OCI-M1 (cell line): ENCODE results near the gene ELOVL7.
"Not testable (repeated sequence)": the region's sequence is repeated elsewhere in the genome, so short reads cannot be mapped to it uniquely, and the experiment has no call there.

Experiments used
- DNase-seq: peaks from one replicate; lab custom pipeline; 2025; lab: John Stamatoyannopoulos, UW

Gene ELOVL7

DNA sequence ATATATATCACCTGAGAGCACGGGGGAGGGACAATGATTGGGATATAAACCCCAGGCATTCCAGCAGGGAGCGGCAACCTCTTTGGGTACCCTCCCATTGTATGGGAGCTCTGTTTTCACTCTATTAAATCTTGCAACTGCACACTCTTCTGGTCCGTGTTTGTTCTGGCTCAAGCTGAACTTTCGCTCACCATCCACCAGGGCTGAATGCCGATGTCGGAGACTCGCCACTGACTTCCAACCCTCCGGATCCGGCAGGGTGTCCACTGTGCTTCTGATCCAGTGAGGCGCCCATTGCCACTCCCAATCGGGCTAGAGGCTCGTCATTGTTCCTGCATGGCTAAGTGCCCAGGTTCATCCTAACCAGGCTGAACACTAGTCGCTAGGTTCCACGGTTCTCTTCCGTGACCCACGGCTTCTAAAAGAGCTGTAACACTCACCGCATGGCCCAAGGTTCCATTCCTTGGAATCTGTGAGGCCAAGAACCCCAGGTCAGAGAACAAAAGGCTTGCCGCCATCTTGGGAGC is 48.6 kb downstream of the ELOVL7 start:
- DNase-seq: not testable (repeated sequence)

DNA sequence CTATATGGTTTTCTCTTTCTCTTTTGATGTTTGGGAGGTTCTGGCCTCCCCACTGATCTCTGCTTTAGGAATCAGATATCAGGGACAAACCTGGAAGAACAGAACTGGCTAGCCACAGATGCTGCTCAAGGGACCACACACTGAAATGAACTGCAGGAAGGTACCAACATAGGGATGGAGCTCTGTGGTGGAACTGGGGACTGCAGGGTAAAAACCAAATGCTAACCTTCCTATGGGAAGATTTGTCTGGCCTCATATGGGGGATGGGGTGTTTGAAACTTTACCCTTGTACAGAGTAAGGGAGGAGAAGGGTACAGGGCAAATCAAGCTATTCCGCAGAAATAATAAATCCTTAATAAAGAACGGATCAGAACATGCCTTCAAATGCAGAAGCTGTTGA is 49.4 kb downstream of the ELOVL7 start:
- DNase-seq: no peak

DNA sequence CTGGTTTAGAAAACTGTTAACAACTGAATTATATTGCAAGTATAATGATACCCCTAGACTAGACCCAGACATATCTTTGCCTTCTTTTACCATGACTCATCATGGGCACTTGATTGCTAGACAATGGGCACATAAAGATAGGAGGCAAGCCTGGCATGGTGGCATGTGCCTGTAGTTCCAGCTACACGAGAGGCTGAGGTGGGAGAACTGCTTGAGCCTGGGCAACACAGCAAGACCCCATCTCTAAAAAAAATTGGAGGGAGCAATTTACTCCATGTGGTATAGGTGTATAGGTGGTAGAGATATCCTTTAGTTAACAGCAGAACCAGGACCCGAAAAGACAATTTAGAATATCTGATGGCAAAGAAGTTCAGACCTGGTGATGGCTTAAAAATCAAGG is 51.6 kb downstream of the ELOVL7 start:
- no peak for DNase-seq

DNA sequence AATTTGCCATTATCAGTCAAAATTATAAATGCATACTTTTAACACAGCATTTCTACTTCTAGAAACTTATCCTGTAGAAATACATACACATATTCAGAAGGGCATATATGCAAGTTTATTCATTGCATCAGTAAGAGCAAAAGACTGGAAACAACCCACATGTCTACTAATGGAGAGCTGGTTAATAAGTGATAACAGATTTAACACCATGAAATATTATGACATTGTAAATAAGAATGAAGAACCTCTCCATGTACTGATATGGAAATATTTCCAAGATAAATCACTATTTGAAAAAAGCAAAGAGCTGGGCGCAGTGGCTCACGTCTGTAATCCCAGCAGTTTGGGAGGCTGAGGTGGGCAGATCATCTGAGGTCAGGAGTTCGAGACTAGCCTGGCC is 54.5 kb downstream of the ELOVL7 start:
- DNase-seq: no peak

DNA sequence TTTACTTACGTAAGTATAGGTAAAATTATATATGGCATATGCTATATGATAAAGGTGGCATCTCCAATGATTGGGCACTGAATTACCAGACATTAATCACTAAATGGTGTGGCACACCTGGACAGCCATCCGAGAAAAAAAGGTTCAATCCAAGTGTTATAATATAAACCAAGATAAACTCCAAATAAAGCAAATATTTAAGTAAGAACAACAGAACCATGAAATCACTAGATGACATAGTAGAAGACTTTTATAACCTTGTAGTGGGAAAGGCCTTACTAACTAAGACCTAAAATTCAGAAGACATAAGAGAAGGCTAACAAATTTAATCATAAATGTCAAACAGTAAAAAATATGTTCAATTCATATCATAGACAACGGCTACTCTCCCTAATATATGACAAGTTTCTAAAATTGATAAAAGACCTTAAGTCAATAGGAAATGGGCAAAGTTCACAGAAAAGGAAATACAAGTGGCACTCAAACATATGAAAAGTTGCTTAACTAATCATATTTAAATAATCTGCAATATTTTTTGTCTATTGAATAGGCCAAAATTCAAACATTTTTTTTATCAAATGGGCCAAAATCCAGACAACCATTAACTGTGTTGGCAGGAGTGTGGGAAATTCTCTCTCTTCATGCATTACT is 55.1 kb downstream of the ELOVL7 start:
- no peak for DNase-seq

DNA sequence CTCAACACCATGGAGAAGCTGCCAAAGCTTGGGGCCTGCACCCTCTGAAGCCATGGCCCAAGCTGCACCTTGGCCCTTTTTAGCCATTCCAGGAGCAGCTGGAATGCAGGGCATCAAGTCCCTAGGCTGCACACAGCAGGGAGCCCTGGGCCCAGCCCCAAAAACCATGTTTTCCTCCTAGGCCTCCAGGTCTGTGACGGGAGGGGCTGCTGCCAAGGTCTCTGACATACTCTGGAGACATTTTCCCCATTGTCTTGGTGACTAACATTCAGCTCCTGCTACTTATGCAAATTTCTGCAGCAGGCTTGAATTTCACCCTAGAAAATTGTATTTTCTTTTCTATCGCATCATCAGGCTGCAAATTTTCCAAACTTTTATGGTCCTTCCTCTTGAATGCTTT is 64.6 kb downstream of the ELOVL7 start:
- no peak for DNase-seq

DNA sequence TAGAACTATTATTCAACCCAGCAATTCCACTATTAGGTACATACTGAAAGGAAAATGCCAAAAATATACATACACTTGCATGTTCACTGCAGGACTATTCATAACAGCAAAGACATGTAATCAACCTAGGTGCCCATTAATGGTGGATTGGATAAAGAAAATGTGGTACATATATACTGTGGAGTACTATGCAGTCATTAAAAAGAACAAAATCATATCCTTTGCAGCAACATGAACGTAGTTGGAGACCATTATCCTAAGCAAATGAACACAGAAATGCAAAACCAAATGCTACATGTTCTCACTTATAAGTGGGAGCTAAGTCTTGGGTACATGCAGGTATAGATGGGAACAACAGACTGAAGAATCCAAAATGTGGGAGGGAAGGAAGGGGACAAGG is 67.7 kb downstream of the ELOVL7 start:
- DNase-seq: no peak

DNA sequence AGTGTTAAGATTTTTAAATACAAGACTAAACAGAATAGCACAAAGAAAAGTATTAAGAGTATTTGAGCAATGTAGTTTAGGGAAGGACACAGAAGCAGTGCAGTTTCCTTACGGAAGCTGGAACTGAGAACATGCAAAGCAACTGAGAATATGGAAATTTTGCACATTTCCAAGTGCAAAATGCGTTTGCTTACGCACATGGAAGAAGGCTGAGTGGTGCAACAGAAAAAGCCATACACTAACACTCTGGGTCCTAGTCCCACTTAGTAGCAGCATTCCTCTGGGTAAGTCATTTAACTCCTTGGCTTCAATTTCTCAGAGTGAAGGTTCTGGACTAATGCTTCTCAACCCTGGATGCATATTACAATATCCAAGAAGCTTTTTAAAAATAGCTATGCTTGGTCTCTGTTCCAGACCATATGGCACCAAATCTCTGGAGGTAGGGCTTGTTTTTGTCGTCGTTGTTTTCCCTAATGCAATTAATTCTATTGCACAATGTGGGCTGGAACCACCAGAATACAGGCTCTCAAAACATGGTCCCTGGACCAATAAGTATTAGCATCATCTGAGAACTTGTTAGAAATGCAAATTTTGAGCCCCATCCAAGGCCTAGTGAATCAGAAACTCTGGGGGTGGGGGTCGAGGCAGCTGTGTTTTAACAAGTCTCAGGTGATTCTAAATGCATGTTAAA is 78.9 kb downstream of the ELOVL7 start:
- no peak for DNase-seq

DNA sequence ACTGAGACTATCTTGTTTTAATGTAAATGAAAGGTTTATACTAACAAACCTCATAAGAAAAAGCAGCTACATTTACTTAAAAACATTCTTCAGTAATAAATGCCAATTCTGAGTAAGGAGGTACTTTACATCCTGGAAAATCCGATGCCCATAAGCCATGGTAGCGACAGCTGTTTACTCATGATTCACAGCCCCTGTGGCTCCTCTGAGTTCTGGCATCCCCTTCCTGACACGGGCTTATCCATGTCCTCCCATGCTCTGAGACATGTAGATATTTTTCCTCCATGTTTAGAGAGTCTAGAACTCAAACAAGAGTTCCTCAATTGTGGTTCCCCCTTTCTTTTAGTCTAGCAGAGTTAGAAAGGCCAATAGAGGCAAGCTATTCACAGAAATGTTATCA is 81.0 kb downstream of the ELOVL7 start:
- peak; percentile 2 for DNase-seq

DNA sequence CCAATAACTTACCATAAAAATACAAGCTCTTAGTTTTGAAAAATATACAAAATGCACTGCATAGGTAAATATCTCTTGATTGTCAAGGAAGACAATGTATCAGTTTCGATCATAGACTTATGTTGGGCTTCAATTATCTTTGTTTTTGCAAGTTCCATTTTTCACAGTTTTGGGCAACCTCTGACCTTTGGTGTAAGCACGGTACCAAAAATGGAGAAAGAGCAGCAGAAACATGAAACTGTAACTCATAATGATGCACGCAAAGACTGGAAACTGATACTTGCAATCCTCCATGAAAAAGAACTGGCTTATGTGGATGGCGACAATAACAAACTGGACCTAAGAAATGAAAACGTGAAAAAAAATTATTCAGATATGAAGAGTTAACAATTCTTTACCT is 89.6 kb downstream of the ELOVL7 start:
- DNase-seq: no peak

DNA sequence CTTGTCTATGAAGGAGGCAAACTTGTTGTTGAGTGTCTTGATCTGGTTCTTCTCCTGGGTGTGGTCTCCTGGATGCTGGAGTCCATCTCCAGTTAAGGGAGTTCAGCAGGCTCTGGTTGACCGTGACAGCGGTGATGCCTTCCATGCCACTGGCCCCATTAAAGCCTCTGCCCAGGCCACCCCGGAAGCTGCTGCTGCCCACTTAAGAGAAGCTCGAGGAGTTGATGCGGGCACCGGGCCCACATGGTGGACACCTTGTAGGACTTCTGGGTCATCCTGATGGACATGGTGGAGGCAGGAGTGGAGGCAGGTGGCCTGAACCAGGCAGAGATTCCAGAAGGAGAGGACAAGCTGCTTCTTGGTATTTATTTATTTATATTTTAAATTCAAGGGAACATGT is 99.4 kb downstream of the ELOVL7 start:
- no peak for DNase-seq

DNA sequence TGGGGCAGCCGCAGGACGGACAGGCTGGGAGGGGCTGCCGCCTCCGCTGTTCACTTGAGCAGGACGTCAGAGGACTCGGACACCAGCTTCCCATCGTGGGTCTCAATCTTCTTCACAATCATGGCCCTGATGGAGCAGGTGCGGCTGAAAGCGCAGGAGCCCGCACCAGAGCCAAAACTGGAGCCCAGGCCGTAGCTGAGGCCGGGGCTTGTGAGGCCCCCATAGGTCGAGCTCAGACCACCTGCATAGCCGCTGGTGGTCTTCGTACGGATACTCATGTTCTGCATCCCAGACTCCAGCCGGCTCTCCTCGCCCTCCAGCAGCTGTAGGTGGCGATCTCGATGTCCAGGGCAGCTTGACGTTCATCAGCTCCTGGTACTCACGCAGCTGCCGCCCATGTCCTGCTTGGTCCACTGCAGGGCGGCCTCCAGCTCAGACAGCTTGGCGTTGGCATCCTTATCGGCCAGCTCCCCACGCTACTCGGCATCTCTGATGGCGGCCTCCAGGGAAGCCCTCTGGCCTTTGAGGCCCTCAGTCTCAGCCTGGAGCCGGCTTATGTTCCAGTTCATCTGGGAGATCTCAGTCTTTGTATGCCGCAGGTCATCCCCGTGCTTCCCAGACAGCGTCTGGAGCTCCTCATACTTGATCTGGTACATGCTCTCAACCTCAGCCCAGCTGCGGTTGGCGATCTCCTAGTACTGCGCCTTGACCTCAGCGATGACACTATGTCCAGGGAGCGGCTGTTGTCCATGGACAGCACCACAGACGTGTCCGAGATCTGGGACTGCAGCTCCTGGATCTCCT is 100.4 kb downstream of the ELOVL7 start:
- no peak for DNase-seq

DNA sequence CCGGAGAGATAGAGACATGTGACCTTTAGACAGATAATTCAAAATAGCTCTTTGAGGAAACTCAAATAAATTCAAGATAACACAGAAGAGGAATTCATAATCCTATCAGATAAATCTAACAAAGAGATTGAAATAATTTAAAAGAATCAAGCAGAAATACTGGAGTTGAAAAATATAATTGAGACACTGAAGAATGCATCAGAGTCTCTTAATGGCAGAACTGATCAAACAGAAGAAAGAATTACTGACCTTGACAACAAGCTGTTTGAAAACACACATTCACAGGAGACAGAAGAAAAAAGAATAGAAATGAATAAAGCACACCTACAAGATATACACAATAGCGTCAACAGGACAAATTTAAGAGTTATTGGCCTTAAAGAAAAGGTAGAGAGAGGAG is 103.7 kb downstream of the ELOVL7 start:
- DNase-seq: no peak

DNA sequence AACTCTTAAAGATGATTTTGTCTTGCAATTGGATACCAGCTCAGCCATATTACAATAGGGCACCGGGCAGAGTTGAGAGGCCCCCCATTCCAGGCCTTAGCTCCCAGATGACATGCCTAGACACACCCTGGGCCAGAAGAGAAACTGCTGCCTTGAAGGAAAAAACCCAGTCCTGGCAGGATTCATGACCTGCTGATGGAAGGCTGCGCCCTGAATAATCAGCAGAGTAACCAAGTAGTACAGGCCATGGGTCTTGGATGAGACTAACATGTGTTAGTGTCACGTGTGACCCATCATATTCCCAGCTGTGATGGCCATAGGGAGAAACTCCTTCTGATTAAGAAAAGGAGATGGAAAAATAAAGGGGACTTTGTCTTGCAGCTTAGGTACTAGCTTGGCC is 105.1 kb downstream of the ELOVL7 start:
- no peak for DNase-seq

DNA sequence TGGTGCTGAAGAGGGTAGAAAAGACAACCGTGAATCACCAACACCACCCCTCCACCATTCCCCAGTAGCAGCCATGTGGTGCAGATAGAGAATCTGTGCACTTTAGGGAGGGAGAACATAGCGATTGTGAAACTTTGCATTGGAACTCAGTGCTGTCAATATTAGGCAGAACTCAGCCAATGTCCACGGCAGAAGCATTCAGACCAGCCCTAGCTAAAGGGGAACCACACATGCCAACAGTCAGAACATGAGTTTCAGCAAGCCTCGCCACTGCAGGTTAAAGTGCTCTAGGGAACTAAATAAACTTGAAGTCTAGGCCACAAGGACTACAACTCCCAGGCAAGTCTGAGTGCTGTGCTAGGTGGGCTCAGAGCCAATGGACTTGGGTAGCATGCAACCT is 105.6 kb downstream of the ELOVL7 start:
- no peak for DNase-seq

DNA sequence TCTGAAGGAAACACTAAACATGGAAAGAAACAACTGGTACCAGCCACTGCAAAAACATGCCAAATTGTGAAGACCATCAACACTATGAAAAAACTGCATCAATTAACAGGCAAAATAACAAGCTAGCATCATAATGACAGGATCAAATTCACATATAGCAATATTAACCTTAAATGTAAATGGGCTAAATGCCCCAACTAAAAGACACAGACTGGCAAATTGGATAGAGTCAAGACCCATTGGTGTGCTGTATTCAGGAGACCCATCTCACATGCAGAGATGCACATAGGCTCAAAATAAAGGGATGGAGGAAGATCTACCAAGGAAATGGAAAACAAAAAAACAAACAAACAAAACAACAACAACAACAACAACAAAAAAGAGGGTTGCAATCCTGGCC is 113.2 kb downstream of the ELOVL7 start:
- DNase-seq: not testable (repeated sequence)

DNA sequence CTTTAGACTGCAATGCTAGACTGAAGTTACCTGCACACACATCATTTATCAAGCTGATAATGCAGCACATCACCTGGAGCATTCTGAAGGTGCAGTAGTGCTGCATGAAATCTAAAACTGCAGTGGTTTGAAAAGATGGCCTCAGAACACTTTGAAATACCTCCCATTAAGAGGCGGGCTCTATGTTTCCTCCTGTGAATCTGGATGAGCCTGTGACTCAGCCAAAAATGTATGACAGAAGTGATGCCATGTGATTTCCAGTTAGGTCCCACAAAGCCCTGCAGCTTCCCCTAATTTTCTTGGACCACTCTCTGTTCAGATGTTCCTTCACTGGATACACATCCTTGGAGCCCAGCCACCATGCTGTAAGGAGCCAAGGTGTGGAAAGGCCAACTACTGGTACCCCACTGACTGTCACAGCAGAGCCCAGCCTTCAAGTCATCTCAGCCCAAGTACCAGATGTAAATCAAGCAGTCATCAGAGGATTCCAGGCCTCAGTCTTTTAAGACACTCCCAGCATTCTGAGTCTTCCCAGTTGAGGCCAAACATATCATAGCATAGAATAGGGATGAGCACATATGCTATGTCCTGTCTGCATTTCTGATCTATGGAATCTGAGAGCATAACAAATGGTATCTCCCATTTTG is 116.9 kb downstream of the ELOVL7 start:
- peak; percentile 41 for DNase-seq

DNA sequence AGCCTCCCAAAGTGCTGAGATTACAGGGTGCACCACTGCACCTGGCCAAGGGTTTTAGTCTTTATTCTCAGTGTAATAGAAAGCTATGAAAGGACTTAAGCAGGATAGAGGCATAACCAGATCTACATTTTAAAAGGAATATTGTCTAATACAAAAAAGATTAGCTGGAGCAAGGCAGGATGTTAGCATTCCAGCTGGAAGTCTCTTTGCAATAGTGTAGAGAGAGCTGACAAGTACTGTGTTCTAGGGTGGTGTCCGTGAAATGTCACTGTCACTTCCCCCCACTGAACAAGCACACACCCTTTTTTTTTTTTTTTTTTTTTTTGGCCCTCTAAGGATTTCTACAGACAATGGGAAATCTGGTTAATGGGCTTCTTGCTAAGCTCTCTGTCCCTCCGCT is 119.9 kb downstream of the ELOVL7 start:
- DNase-seq: no peak

DNA sequence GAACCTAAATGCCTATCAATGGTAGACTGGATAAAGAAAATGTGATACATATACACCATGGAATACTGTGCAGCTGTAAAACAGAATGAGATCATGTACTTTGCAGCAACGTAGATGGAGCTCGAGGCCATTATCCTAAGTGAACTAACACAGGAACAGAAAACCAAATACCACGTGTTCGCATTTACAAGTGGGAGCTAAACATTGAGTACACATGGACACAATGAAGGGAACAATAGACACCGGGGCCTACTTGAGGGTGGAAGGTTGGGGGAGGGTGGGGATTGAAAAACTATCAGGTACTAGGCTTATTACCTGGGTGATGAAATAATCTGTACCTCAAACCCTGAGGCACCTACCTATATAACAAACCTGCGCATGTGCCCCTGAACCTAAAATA is 121.7 kb downstream of the ELOVL7 start:
- no peak for DNase-seq

DNA sequence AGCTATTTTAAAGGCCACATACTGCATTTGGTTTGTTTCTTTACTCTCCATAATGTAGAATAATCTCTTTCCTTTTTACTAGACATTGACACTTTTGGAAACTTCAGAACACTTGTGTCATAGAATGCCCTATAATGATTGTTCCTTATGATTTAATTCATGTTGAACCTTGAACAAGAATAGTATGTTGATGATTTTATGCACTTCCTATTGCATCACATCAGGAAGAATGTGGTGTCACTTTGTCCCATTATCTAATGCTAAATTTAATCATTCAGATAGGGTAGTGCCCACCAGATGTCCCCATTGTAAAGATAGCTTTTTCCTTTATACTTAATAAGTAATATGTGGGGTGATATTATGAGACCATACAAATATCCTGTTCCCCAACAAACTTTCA is 124.7 kb downstream of the ELOVL7 start:
- peak; percentile 26 for DNase-seq

DNA sequence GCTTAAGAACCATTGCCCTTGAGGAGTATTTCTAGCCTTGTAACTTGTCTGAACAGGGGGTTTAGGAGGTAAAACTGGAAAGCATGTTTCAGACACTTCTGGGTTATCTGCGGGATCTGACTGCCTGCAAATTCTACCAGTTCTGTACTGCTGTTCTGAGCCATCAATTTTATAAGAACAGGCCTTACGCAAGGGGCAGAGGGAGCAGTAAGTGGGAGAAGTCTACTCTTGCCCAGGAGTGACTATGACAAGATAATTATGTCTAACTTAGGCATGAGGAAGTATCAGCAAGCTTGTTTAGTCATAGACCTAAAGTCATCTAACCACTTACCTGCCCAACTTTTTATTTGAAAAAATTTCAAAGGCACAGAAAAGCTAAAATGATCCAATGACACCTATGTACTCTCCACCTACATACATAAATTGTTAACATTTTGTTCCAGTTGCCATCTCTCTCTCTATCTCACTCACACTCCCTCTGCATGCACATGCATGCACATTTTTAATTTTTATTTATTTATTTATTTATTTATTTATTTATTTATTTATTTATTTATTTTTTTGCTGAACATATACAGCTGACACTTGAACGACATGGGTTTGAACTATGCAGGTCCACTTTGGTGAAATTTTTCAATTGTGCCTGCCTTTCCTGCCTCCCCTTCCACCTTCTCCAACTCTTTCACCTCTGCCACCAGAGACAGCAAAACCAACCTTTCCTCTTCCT is 125.7 kb downstream of the ELOVL7 start:
- DNase-seq: no peak
